NOMO-1 treated with DMSO at 0.1 percent for 48 hours (cell line): Measurements from ENCODE around the gene TBX5.

Source experiments
- DNase-seq: peaks from one replicate; lab custom pipeline; 2025; ENCODE audit not compliant: unreplicated experiment; lab: John Stamatoyannopoulos, UW

TBX5 gene

GRCh38 chr12:114431902-114432301, 26.0 kb upstream of the TBX5 start:
- no peak for DNase-seq

DNA sequence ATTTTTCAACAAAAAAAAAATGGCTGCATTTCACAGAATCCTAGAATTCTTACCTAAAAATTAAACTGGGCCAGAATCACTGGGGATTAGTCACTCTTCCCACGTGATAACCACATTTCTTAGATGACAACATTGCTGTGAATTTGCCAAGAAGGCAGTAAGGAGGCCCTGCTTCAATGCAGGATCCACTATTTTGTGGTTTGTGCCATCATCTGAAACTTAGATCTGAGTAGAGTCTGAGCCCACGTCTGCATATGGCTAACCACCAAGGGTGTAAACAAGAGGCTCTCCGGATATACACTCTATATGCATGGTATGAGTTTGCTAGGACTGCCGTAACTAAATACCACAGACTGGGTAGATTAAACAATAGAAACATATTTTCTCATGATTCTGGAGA, 24.4 kb upstream of the TBX5 start:
- no peak for DNase-seq

DNA sequence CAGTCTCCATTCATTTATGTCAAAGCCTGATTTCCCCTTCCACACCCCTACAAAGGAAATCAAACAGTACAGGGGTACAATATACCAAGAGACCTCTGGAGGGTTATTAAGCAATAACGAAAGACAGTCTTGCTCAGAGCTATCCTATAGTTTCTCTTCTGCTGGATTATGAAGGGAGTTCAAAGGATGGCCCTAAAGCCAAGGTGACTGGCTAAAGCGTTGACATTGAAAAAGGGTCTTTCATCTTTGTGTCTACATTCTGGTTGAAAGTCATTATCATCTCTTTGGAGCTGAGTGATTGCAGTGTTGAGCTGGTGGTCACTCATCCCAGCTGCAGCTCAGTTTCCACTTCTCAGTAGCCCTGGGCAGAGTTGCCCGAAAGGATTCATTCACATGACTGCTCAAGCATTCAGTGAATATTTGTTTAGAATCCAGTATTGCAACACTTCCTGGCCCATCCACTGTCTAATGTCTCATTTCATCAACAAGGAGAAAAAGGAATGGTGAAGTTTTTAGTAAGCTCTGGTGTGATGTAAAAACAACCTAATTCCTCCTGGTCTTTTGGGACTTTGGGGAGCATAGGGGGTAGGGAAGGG, 19.2 kb upstream of the TBX5 start:
- DNase-seq, result no peak

- no peak for DNase-seq
These were observed 15.0 kb upstream of the TBX5 start for GRCh38 chr12:114420944-114421335.

DNA sequence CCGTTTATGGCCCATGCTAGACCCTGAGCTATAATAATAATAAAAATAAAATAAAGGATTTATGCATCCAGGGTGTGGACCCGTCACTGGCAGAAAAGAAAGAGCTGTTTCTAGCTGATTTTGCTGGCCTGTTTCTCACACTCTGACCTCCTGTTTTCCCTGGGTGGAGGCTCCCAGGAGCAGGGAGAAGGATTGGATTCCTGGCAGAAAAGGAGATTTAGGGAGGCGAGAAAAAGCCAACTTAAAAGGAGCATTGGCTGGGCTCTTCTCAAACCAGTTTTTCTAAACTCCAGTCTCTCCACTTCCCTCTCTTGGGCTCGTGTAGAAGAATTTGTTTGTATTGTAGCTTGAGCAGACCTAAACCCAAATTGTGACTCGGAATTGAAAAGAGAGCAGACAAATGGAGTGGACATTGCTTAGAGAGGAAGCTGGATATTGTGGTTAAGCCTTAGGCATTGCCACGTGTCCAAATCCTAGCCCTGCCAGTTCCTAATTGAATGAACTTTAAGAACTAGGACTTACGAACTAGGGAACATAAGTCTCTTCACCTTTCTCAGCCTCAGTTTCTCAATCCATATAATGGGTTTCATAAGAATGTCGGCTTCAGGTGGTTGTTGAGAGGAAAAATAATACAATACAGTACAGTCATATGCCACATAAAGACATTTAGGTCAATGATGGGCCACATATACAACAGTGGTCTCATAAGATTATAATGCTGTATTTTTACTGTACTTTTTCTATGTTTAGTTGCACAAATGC, 14.4 kb upstream of the TBX5 start:
- no peak for DNase-seq

- DNase-seq, result no peak
These were observed 10.1 kb upstream of the TBX5 start for GRCh38 chr12:114416028-114416427.

- DNase-seq, result no peak
These were observed 9.6 kb upstream of the TBX5 start for GRCh38 chr12:114415525-114415868.

DNA sequence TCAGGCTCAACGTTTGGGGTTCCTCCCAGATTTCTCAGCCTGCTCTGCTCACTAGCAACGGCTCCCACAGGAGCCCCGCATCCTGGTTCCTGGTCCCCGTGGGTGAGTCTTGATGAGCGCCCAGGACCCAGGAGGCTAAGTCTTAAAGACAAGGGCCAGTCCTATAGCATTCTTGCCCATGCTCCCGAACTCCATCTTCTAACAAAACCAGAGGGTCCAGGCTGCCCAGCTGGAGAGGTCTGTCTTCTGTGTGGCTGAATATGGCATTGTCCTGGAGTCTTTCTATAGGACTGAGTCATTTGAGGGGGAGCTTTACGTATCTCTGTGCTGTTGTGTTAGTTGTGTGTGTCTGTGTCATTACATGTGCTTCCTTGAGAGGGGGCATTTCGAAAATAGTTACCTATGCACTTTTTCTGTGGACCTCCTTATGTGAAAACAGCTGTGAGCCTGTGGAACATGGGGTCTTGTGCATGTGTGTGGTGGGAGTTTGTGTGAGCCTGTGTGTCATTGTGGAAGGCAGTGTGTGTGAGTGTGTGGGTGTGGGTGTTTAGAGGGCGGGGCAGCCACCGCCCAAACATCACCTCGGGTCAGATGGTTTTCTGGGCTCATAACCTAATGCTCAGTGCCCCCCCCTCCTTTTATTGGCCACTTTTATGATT, 9.1 kb upstream of the TBX5 start:
- DNase-seq, result no peak

GRCh38 chr12:114414031-114414865, 8.3 kb upstream of the TBX5 start:
- DNase-seq, result no peak

- no peak for DNase-seq
These were observed 7.1 kb upstream of the TBX5 start for GRCh38 chr12:114412825-114413749.

DNA sequence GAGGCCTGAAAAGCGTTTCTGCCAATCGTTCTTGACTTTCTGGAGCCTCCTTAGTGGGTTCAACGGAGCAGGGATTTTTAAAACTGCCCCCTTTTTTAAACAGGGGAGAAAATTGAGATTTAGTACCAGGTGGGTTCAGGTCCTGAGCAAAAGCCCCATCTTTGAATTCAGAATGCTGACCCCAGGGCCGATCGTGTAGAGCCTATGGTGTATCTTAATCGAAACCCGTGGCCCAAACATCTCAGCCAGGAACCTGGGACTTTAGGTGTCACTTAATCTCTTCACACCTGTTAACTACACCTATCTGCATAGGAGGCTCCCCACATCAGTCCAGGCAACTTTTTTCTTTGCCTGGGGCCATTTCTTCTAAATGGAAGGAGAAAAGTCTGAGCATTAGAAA, 6.4 kb upstream of the TBX5 start:
- no peak for DNase-seq

- no peak for DNase-seq
These were observed 5.3 kb upstream of the TBX5 start for GRCh38 chr12:114411071-114411837.

- no peak for DNase-seq
These were observed 4.1 kb upstream of the TBX5 start for GRCh38 chr12:114409852-114410600.

- DNase-seq, result no peak
These were observed 3.2 kb upstream of the TBX5 start for GRCh38 chr12:114408886-114409851.

DNA sequence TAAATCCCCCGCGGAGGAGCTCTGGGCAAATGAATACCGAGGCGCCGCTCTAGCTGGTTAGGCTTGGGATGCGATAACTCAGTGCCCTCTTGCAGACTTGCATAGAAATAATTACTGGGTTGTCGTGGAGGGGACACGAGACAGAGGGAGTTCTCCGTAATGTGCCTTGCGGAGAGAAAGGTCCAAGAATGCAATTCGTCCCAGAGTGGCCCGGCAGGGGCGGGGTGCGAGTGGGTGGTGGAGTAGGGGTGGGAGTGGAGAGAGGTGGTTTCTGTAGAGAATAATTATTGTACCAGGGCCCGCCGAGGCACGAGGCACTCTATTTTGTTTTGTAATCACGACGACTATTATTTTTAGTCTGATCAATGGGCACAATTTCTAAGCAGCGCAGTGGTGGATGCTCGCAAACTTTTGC, 2.5 kb upstream of the TBX5 start:
- no peak for DNase-seq

- DNase-seq, result no peak
These were observed 2.0 kb upstream of the TBX5 start for GRCh38 chr12:114407842-114408411.

GRCh38 chr12:114406984-114407841, 1.3 kb upstream of the TBX5 start:
- DNase-seq, result no peak
